ENCODE data around the gene TNRC18. TPM values are rescaled to one million over a fixed set of nuclear protein-coding genes. Genes with fewer than 3 reads are reported as not detected.

Gene TNRC18
- total RNA-seq, 3 donors from 2014 or later (not counting 1 experiment from before 2014, with no cell fraction given): 111 to 127 (median 124) TPM

- no peak for TF ChIP-seq CTCF (IDR thresholded peaks at IDR 0.05)
- peaks cover 61% of the 10 kb centered on the region for H3K36me3 ChIP-seq (ENCODE audit: control insufficient read depth, insufficient read depth, low read length)
- no peaks in the 10 kb centered on the region for H3K27me3 Mint-ChIP-seq (ENCODE audit: low read depth in 2 of 2)
- H3K9me3 ChIP-seq (ENCODE audit: control insufficient read depth, insufficient read depth, low read length): peaks cover 4% of the 10 kb centered on the region
- no peak overlapping the region for H3K27ac Mint-ChIP-seq
- H3K36me3 Mint-ChIP-seq: peaks cover 9% of the 10 kb centered on the region
- H3K27me3 ChIP-seq (ENCODE audit: control insufficient read depth, insufficient read depth, low read length): no peaks in the 10 kb centered on the region
- H3K9me3 Mint-ChIP-seq: no peaks in the 10 kb centered on the region
- no peak overlapping the region for H3K27ac ChIP-seq (ENCODE audit: low read length)
- H3K4me3 Mint-ChIP-seq: no peak overlapping the region
- no peaks in the 10 kb centered on the region for H3K4me1 ChIP-seq (ENCODE audit: control insufficient read depth, insufficient read depth, low read length)
- WGBS (ENCODE audit: insufficient coverage): 98% methylated on average over 21 of the region's 21 CpGs
- no peak overlapping the region for H3K4me3 ChIP-seq (ENCODE audit: low read length)
- intact Hi-C loops (cut with micrococcal nuclease): no loop called here
- H3K4me1 Mint-ChIP-seq: peaks cover 2 to 6% of the 10 kb centered on the region in 2 donors
- DNase-seq (no peak), ATAC-seq (no peak)
Observed at GRCh38 chr7:5345671-5346070, 78.0 kb downstream of the TNRC18 start.

GRCh38 chr7:5345171-5345570 is 78.5 kb downstream of the TNRC18 start:
- WGBS (ENCODE audit: insufficient coverage): 97% methylated on average over 10 of the region's 13 CpGs
- H3K4me3 ChIP-seq (ENCODE audit: low read length): no peak overlapping the region
- DNase-seq (no peak), ATAC-seq (no peak)
- H3K4me1 ChIP-seq (ENCODE audit: control insufficient read depth, insufficient read depth, low read length): no peaks in the 10 kb centered on the region
- no peak for TF ChIP-seq CTCF (IDR thresholded peaks at IDR 0.05)
- H3K36me3 ChIP-seq (ENCODE audit: control insufficient read depth, insufficient read depth, low read length): peaks cover 57% of the 10 kb centered on the region
- peaks cover 0 to 5% of the 10 kb centered on the region in 2 donors for H3K4me1 Mint-ChIP-seq
- H3K9me3 Mint-ChIP-seq: no peaks in the 10 kb centered on the region
- peaks cover 4% of the 10 kb centered on the region for H3K9me3 ChIP-seq (ENCODE audit: control insufficient read depth, insufficient read depth, low read length)
- H3K36me3 Mint-ChIP-seq: peaks cover 10% of the 10 kb centered on the region
- no peak overlapping the region for H3K4me3 Mint-ChIP-seq
- H3K27ac Mint-ChIP-seq: no peak overlapping the region
- intact Hi-C loops (cut with micrococcal nuclease): no loop called here
- no peak overlapping the region for H3K27ac ChIP-seq (ENCODE audit: low read length)
- H3K27me3 Mint-ChIP-seq (ENCODE audit: low read depth in 2 of 2): no peaks in the 10 kb centered on the region
- H3K27me3 ChIP-seq (ENCODE audit: control insufficient read depth, insufficient read depth, low read length): no peaks in the 10 kb centered on the region

GRCh38 chr7:5344342-5344741 is 79.3 kb downstream of the TNRC18 start:
- WGBS (ENCODE audit: insufficient coverage): 97% methylated on average over 4 of the region's 4 CpGs
- Mint-ChIP-seq H3K9me3 (no peaks in the 10 kb centered on the region), H3K4me1 (peaks cover 0 to 5% of the 10 kb centered on the region in 2 donors), H3K36me3 (peaks cover 16% of the 10 kb centered on the region), H3K27me3 (ENCODE audit: low read depth in 2 of 2) (no peaks in the 10 kb centered on the region), H3K27ac (peak overlapping the region in 1 of 2 donors; percentile 6), H3K4me3 (no peak overlapping the region)
- no peaks in the 10 kb centered on the region for H3K27me3 ChIP-seq (ENCODE audit: control insufficient read depth, insufficient read depth, low read length)
- intact Hi-C loops (cut with micrococcal nuclease): no loop called here
- no peaks in the 10 kb centered on the region for H3K4me1 ChIP-seq (ENCODE audit: control insufficient read depth, insufficient read depth, low read length)
- peaks cover 4% of the 10 kb centered on the region for H3K9me3 ChIP-seq (ENCODE audit: control insufficient read depth, insufficient read depth, low read length)
- TF ChIP-seq CTCF (IDR thresholded peaks at IDR 0.05): no peak
- DNase-seq (no peak), ATAC-seq (no peak)
- H3K36me3 ChIP-seq (ENCODE audit: control insufficient read depth, insufficient read depth, low read length): peaks cover 55% of the 10 kb centered on the region
- H3K4me3 ChIP-seq (ENCODE audit: low read length): no peak overlapping the region
- no peak overlapping the region for H3K27ac ChIP-seq (ENCODE audit: low read length)

- Histone ChIP-seq H3K4me3 (ENCODE audit: low read length) (no peak overlapping the region), H3K27ac (ENCODE audit: low read length) (no peak overlapping the region), H3K27me3 (ENCODE audit: control insufficient read depth, insufficient read depth, low read length) (no peaks in the 10 kb centered on the region), H3K36me3 (ENCODE audit: control insufficient read depth, insufficient read depth, low read length) (peaks cover 52% of the 10 kb centered on the region), H3K4me1 (ENCODE audit: control insufficient read depth, insufficient read depth, low read length) (no peaks in the 10 kb centered on the region), H3K9me3 (ENCODE audit: control insufficient read depth, insufficient read depth, low read length) (peaks cover 4% of the 10 kb centered on the region)
- Mint-ChIP-seq H3K27ac (peak overlapping the region in 1 of 2 donors; percentile 6), H3K9me3 (no peaks in the 10 kb centered on the region), H3K27me3 (ENCODE audit: low read depth in 2 of 2) (no peaks in the 10 kb centered on the region), H3K4me3 (no peak overlapping the region), H3K36me3 (peaks cover 16% of the 10 kb centered on the region), H3K4me1 (peaks cover 0 to 5% of the 10 kb centered on the region in 2 donors)
- intact Hi-C loops (cut with micrococcal nuclease): no loop called here
- 100% methylated on average over 2 of the region's 2 CpGs for WGBS (ENCODE audit: insufficient coverage)
- no peak for TF ChIP-seq CTCF (IDR thresholded peaks at IDR 0.05)
- no peak for ATAC-seq
- no peak for DNase-seq
Observed at GRCh38 chr7:5343884-5344283, 79.8 kb downstream of the TNRC18 start.

Measured in natural killer cell (primary cell).